ENCODE measurements around the gene CC2D1B.
A peak's percentile ranks its signal among the peaks of the same experiment; 100 is the strongest.

Gene CC2D1B

GRCh38 chr1:52367272-52367671, 1.3 kb upstream of the CC2D1B start:
- TF ChIP-seq CTCF (conservative IDR thresholded peaks at IDR 0.05) = no peak
- peak overlapping the region; percentile 89 for H3K27ac ChIP-seq

GRCh38 chr1:52366517-52366827, 467 bp upstream of the CC2D1B start:
- TF ChIP-seq CTCF (conservative IDR thresholded peaks at IDR 0.05) = no peak
- H3K27ac ChIP-seq = peak overlapping the region; percentile 89

- H3K27ac ChIP-seq = peak overlapping the region; percentile 89
- TF ChIP-seq CTCF (conservative IDR thresholded peaks at IDR 0.05) = no peak
Observed at GRCh38 chr1:52365071-52365745, 797 bp downstream of the CC2D1B start.

GRCh38 chr1:52364235-52364839, 1.7 kb downstream of the CC2D1B start:
- TF ChIP-seq CTCF (conservative IDR thresholded peaks at IDR 0.05) = no peak
- peak overlapping the region; percentile 89 for H3K27ac ChIP-seq

- no peak for TF ChIP-seq CTCF (conservative IDR thresholded peaks at IDR 0.05)
- H3K27ac ChIP-seq = no peak overlapping the region
Observed at GRCh38 chr1:52360595-52360968, 5.4 kb downstream of the CC2D1B start.

GRCh38 chr1:52359676-52360594, 6.1 kb downstream of the CC2D1B start:
- H3K27ac ChIP-seq = no peak overlapping the region
- no peak for TF ChIP-seq CTCF (conservative IDR thresholded peaks at IDR 0.05)

- H3K27ac ChIP-seq = no peak overlapping the region
- no peak for TF ChIP-seq CTCF (conservative IDR thresholded peaks at IDR 0.05)
Observed at GRCh38 chr1:52358851-52359497, 7.0 kb downstream of the CC2D1B start.

Measured in VCaP (cell line).